Peyer's patch (tissue), 4 donors: Measurements from ENCODE around the gene TUBGCP4. TPM values are rescaled to one million over a fixed set of nuclear protein-coding genes. Genes with fewer than 3 reads are reported as not detected.

Source experiments
- DNase-seq, 3 donors: peaks; one replicate each; pipeline ENCODE4 v3.0.0-alpha.2; 2017 to 2019
- H3K27ac ChIP-seq, 4 donors: fragments of 200-600 bp; sonication (generic); one replicate each; pipeline ENCODE4 v1.5.1; 2016 to 2019
- H3K27me3 ChIP-seq, 2 donors: fragments of 200-600 bp; sonication (generic); one replicate each; pipeline ENCODE4 v1.5.1; 2019
- H3K36me3 ChIP-seq, 3 donors: fragments of 200-600 bp; sonication (generic); one replicate each; pipeline ENCODE4 v1.5.1; 2016 to 2019
- H3K4me1 ChIP-seq, 4 donors: fragments of 200-600 bp; sonication (generic); one replicate each; pipeline ENCODE4 v1.5.1; 2016 to 2019
- H3K4me3 ChIP-seq, 4 donors: fragments of 200-600 bp; sonication (generic); 1 replicate in 3 of 4; 2 replicates in 1 of 4; pipeline ENCODE4 v1.5.1; 2016 to 2019; ENCODE audit warnings: mild to moderate bottlenecking in 1 of 4
- H3K9me3 ChIP-seq, 4 donors: fragments of 200-600 bp; sonication (generic); one replicate each; pipeline ENCODE4 v1.5.1; 2016 to 2019; ENCODE audit warnings: mild to moderate bottlenecking in 1 of 4
- POLR2A ChIP-seq, 2 donors: fragments of 450-650 bp; IDR thresholded peaks; one replicate each; pipeline ENCODE4 v1.5.1; 2017; ENCODE audit warnings: antibody characterized with exemption in 2 of 2, mild to moderate bottlenecking in 2 of 2, moderate library complexity in 2 of 2
- total RNA-seq, 4 donors: library from RNA; depleted of rRNA; stranded (reverse); fragments of >200 nt; gene quantifications; one replicate each; pipeline ENCODE4 v1.1.0, GENCODE V29; 2016
- TF ChIP-seq, protein P1 (sequence below), 6 experiments: fragments of 450-650 bp in 4 of 6; fragments of 200-600 bp in 2 of 6; sonication (generic) in 1 of 6; IDR thresholded peaks; one replicate each; pipeline ENCODE4 v1.5.1; 2017 to 2019; ENCODE audit warnings: antibody characterized with exemption in 6 of 6, mild to moderate bottlenecking in 3 of 6, moderate library complexity in 1 of 6

The TUBGCP4 gene
- total RNA-seq, 4 donors from 2014 or later, result 16.3 to 30.0 (median 23.4) TPM

DNA sequence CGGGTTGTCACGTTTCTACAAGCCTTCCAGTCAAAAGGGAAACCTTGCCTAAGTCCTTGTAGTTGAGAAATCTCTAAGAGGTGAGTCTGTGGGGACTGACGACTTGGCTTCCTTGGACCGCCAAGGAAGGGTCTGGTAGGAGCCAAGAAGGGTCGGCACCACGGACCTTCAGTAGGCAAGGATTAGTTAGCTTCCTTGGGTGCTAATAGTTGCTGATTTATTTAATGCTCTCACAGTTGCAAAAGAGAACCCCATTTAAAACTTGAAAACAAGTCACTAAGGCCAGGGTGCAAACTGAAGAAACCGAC lies 40.2 kb upstream of the TUBGCP4 start:
- TF ChIP-seq, protein P1, sequence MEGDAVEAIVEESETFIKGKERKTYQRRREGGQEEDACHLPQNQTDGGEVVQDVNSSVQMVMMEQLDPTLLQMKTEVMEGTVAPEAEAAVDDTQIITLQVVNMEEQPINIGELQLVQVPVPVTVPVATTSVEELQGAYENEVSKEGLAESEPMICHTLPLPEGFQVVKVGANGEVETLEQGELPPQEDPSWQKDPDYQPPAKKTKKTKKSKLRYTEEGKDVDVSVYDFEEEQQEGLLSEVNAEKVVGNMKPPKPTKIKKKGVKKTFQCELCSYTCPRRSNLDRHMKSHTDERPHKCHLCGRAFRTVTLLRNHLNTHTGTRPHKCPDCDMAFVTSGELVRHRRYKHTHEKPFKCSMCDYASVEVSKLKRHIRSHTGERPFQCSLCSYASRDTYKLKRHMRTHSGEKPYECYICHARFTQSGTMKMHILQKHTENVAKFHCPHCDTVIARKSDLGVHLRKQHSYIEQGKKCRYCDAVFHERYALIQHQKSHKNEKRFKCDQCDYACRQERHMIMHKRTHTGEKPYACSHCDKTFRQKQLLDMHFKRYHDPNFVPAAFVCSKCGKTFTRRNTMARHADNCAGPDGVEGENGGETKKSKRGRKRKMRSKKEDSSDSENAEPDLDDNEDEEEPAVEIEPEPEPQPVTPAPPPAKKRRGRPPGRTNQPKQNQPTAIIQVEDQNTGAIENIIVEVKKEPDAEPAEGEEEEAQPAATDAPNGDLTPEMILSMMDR (IDR thresholded peaks at IDR 0.05), result no peak
- TF ChIP-seq POLR2A (IDR thresholded peaks at IDR 0.05), result no peak
- H3K4me3 ChIP-seq, result peak overlapping the region; percentile 58 to 79 (median 74)
- peak overlapping the region; percentile 85 to 93 (median 91) for H3K27ac ChIP-seq
- H3K9me3 ChIP-seq, result no peaks in the 10 kb centered on the region
- H3K36me3 ChIP-seq, result no peaks in the 10 kb centered on the region
- DNase-seq, result no peak
- peaks cover 0 to 19% (median 9%) of the 10 kb centered on the region in 4 donors for H3K4me1 ChIP-seq
- H3K27me3 ChIP-seq, result no peaks in the 10 kb centered on the region

DNA sequence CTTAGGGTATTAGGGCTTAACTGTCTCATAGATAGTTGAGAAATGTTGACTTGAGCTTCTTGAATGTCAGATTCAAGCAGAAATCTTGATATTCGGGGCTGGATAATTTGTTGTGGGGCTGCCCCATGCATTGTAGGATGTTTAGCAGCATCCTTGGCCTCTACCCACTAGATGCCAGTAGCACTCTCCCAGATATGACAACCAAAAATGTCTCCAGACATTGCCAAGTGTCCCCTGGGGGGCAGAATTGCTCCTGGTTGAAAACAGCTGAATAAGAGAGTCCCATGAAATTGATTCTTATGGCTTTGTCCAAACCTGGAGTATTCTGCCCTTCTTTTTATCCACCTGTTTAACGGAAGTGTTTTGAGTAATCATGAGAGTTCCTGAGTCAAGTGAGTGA lies 24.6 kb upstream of the TUBGCP4 start:
- Histone ChIP-seq H3K9me3 (no peaks in the 10 kb centered on the region), H3K36me3 (peaks cover 0 to 26% (median 0%) of the 10 kb centered on the region in 3 donors), H3K4me3 (no peak overlapping the region), H3K4me1 (no peaks in the 10 kb centered on the region), H3K27ac (no peak overlapping the region), H3K27me3 (no peaks in the 10 kb centered on the region)
- DNase-seq, result no peak
- TF ChIP-seq, protein P1 (IDR thresholded peaks at IDR 0.05), result no peak
- no peak for TF ChIP-seq POLR2A (IDR thresholded peaks at IDR 0.05)

- H3K27me3 ChIP-seq, result no peaks in the 10 kb centered on the region
- H3K9me3 ChIP-seq, result no peaks in the 10 kb centered on the region
- H3K4me3 ChIP-seq, result no peak overlapping the region
- no peak for DNase-seq
- H3K27ac ChIP-seq, result no peak overlapping the region
- H3K36me3 ChIP-seq, result peaks cover 0 to 30% (median 0%) of the 10 kb centered on the region in 3 donors
- TF ChIP-seq, protein P1 (IDR thresholded peaks at IDR 0.05), result no peak
- TF ChIP-seq POLR2A (IDR thresholded peaks at IDR 0.05), result no peak
- no peaks in the 10 kb centered on the region for H3K4me1 ChIP-seq
These were observed 23.8 kb upstream of the TUBGCP4 start for GRCh38 chr15:43347114-43347513.

- H3K4me1 ChIP-seq, result no peaks in the 10 kb centered on the region
- H3K9me3 ChIP-seq, result no peaks in the 10 kb centered on the region
- no peak overlapping the region for H3K27ac ChIP-seq
- peaks cover 0 to 37% (median 0%) of the 10 kb centered on the region in 3 donors for H3K36me3 ChIP-seq
- TF ChIP-seq, protein P1 (IDR thresholded peaks at IDR 0.05), result no peak
- TF ChIP-seq POLR2A (IDR thresholded peaks at IDR 0.05), result no peak
- no peaks in the 10 kb centered on the region for H3K27me3 ChIP-seq
- H3K4me3 ChIP-seq, result no peak overlapping the region
- no peak for DNase-seq
These were observed 18.1 kb upstream of the TUBGCP4 start for GRCh38 chr15:43352693-43353382.

GRCh38 chr15:43360821-43361220 lies 10.1 kb upstream of the TUBGCP4 start:
- H3K27ac ChIP-seq, result no peak overlapping the region
- no peaks in the 10 kb centered on the region for H3K4me1 ChIP-seq
- no peak for TF ChIP-seq POLR2A (IDR thresholded peaks at IDR 0.05)
- TF ChIP-seq, protein P1 (IDR thresholded peaks at IDR 0.05), result no peak
- no peak for DNase-seq
- H3K4me3 ChIP-seq, result no peak overlapping the region
- peaks cover 0 to 35% (median 7%) of the 10 kb centered on the region in 4 donors for H3K9me3 ChIP-seq
- peaks cover 0 to 73% (median 0%) of the 10 kb centered on the region in 3 donors for H3K36me3 ChIP-seq
- no peaks in the 10 kb centered on the region for H3K27me3 ChIP-seq
